H9 (cell line): ENCODE data around the gene RILPL1. TPM values are rescaled to one million over a fixed set of nuclear protein-coding genes. Genes with fewer than 3 reads are reported as not detected.

Source experiments
- DNase-seq: peaks from one replicate; pipeline ENCODE4 v3.0.0-alpha.2; 2017
- H2AFZ ChIP-seq: one replicate; pipeline ENCODE4 v1.6.1; 2013; ENCODE audit warnings: mild to moderate bottlenecking, low read length, control low read depth, moderate library complexity
- H2AK5ac ChIP-seq: 2 replicates; pipeline ENCODE4 v1.6.1; 2013; ENCODE audit warnings: low read length, control low read depth, mixed read lengths; ENCODE audit not compliant: insufficient read length
- H2BK120ac ChIP-seq: one replicate; pipeline ENCODE4 v1.6.1; 2013; ENCODE audit warnings: low read depth, mild to moderate bottlenecking, low read length, control low read depth, inconsistent platforms; ENCODE audit not compliant: poor library complexity, severe bottlenecking
- H2BK12ac ChIP-seq: 2 replicates; pipeline ENCODE4 v1.6.1; 2013; ENCODE audit warnings: low read length, control low read depth, mixed read lengths, low read depth; ENCODE audit not compliant: insufficient read length
- H2BK15ac ChIP-seq: 2 replicates; pipeline ENCODE4 v1.6.1; 2013; ENCODE audit warnings: low read depth, low read length, control low read depth
- H2BK20ac ChIP-seq: one replicate; pipeline ENCODE4 v1.6.1; 2013; ENCODE audit warnings: low read depth, mild to moderate bottlenecking, low read length, control low read depth, inconsistent platforms; ENCODE audit not compliant: poor library complexity, severe bottlenecking
- H2BK5ac ChIP-seq: 2 replicates; pipeline ENCODE4 v1.6.1; 2013; ENCODE audit warnings: low read length, control low read depth, mixed read lengths; ENCODE audit not compliant: insufficient read length
- H3K14ac ChIP-seq: 2 replicates; pipeline ENCODE4 v1.6.1; 2013; ENCODE audit warnings: low read length, control low read depth; ENCODE audit not compliant: insufficient read depth
- H3K18ac ChIP-seq: 2 replicates; pipeline ENCODE4 v1.6.1; 2013; ENCODE audit warnings: low read depth, mild to moderate bottlenecking, mixed read lengths, low read length, control low read depth; ENCODE audit not compliant: insufficient read length
- H3K23ac ChIP-seq: 2 replicates; pipeline ENCODE4 v1.6.1; 2013; ENCODE audit warnings: low read length, control low read depth, mixed read lengths, low read depth; ENCODE audit not compliant: insufficient read length
- H3K23me2 ChIP-seq: 2 replicates; pipeline ENCODE4 v1.6.1; 2013; ENCODE audit warnings: low read depth, mild to moderate bottlenecking, mixed read lengths, low read length, control low read depth; ENCODE audit not compliant: insufficient read length, poor library complexity, severe bottlenecking
- H3K27ac ChIP-seq: 2 replicates; pipeline ENCODE4 v1.5.1; 2013; ENCODE audit warnings: low read length, control low read depth, mixed read lengths, low read depth; ENCODE audit not compliant: insufficient read length
- H3K27me3 ChIP-seq: 2 replicates; pipeline ENCODE4 v1.6.1; 2013; ENCODE audit warnings: low read length, control low read depth, inconsistent platforms; ENCODE audit not compliant: insufficient read depth
- H3K4ac ChIP-seq: 2 replicates; pipeline ENCODE4 v1.6.1; 2013; ENCODE audit warnings: low read depth, mild to moderate bottlenecking, control low read depth, inconsistent platforms, low read length, moderate library complexity
- H3K4me1 ChIP-seq: 2 replicates; pipeline ENCODE4 v1.6.1; 2013; ENCODE audit warnings: low read length, control low read depth, inconsistent platforms; ENCODE audit not compliant: insufficient read depth
- H3K4me2 ChIP-seq: 2 replicates; pipeline ENCODE4 v1.6.1; 2013; ENCODE audit warnings: low read length, control low read depth, mixed read lengths; ENCODE audit not compliant: insufficient read length, insufficient read depth
- H3K56ac ChIP-seq: 2 replicates; pipeline ENCODE4 v1.6.1; 2013; ENCODE audit warnings: low read depth, mild to moderate bottlenecking, mixed read lengths, low read length, control low read depth; ENCODE audit not compliant: insufficient read length
- H3K79me1 ChIP-seq: 2 replicates; pipeline ENCODE4 v1.6.1; 2013; ENCODE audit warnings: low read depth, mild to moderate bottlenecking, moderate library complexity, low read length, control low read depth, inconsistent platforms; ENCODE audit not compliant: insufficient read depth, poor library complexity, severe bottlenecking
- H3K79me2 ChIP-seq: 2 replicates; pipeline ENCODE4 v1.6.1; 2013; ENCODE audit warnings: low read length, control low read depth, inconsistent platforms; ENCODE audit not compliant: insufficient read depth
- H3K9ac ChIP-seq: 2 replicates; pipeline ENCODE4 v1.6.1; 2013; ENCODE audit warnings: low read length, control low read depth, mixed read lengths; ENCODE audit not compliant: insufficient read length; ENCODE audit errors: extremely low read depth
- H3K9me3 ChIP-seq: one replicate; pipeline ENCODE4 v1.6.1; 2013; ENCODE audit warnings: low read depth, low read length, inconsistent platforms; ENCODE audit not compliant: control insufficient read depth
- H3T11ph ChIP-seq: one replicate; pipeline ENCODE4 v1.6.1; 2013; ENCODE audit warnings: mild to moderate bottlenecking, low read length, control low read depth, inconsistent platforms
- H4K20me1 ChIP-seq: one replicate; pipeline ENCODE4 v1.6.1; 2013; ENCODE audit not compliant: control insufficient read depth, insufficient read length, insufficient read depth
- H4K5ac ChIP-seq: 2 replicates; pipeline ENCODE4 v1.6.1; 2013; ENCODE audit warnings: low read depth, mild to moderate bottlenecking, mixed read lengths, low read length, control low read depth; ENCODE audit not compliant: insufficient read length
- H4K8ac ChIP-seq: replicated peaks from 2 replicates; pipeline ENCODE4 v1.6.1; 2013; ENCODE audit warnings: low read length, control low read depth, mixed read lengths, low read depth; ENCODE audit not compliant: insufficient read length
- H4K91ac ChIP-seq: 2 replicates; pipeline ENCODE4 v1.6.1; 2013; ENCODE audit warnings: low read depth, mild to moderate bottlenecking, moderate library complexity, mixed read lengths, low read length, control low read depth; ENCODE audit not compliant: insufficient read length
- H3K27ac Mint-ChIP-seq, 3 experiments: 2 replicates in 2 of 3; 3 replicates in 1 of 3; pipeline ENCODE4 v1.8.0; 2020 to 2021; ENCODE audit warnings: mixed read lengths in 3 of 3, mild to moderate bottlenecking in 1 of 3, moderate library complexity in 1 of 3
- H3K27me3 Mint-ChIP-seq: 2 replicates; pipeline ENCODE4 v1.8.0; 2021; ENCODE audit warnings: low read depth, mild to moderate bottlenecking, moderate library complexity, mixed read lengths
- H3K36me3 Mint-ChIP-seq, 3 experiments: 2 replicates in 2 of 3; 3 replicates in 1 of 3; pipeline ENCODE4 v1.8.0; 2020 to 2021; ENCODE audit warnings: low read depth in 3 of 3, mixed read lengths in 3 of 3; ENCODE audit not compliant: insufficient read depth in 1 of 3
- H3K4me1 Mint-ChIP-seq, 2 experiments: 2 replicates each; pipeline ENCODE4 v1.8.0; 2020; ENCODE audit warnings: mixed read lengths in 2 of 2
- H3K4me3 Mint-ChIP-seq, 2 experiments: 2 replicates in 1 of 2; 3 replicates in 1 of 2; pipeline ENCODE4 v1.8.0; 2020 to 2021; ENCODE audit warnings: mild to moderate bottlenecking in 2 of 2, mixed read lengths in 2 of 2, moderate library complexity in 1 of 2
- H3K9me3 Mint-ChIP-seq, 2 experiments: 2 replicates in 1 of 2; 3 replicates in 1 of 2; pipeline ENCODE4 v1.8.0; 2020; ENCODE audit warnings: mild to moderate bottlenecking in 2 of 2, mixed read lengths in 2 of 2, moderate library complexity in 1 of 2
- WGBS: extraction: QIAGEN DNeasy Blood & Tissue Kit; methylation state at CpG from one replicate; pipeline ENCODE4 v1.1.7; 2013; ENCODE audit warnings: missing lambda C conversion rate, low lambda C conversion rate, mixed read lengths; ENCODE audit not compliant: insufficient read length; ENCODE audit errors: extremely low coverage; 5-methylcytosine and 5-hydroxymethylcytosine counted together
- total RNA-seq: library from RNA; stranded (reverse); gene quantifications from 2 replicates; pipeline ENCODE4 v1.2.1, GENCODE V29; 2021
- TF ChIP-seq, protein P1 (sequence below): fragments of 200-600 bp; sonication (generic); conservative IDR thresholded peaks from 3 replicates; pipeline ENCODE4 v1.8.0; 2021; ENCODE audit warnings: antibody characterized with exemption, mild to moderate bottlenecking

The RILPL1 gene
- total RNA-seq, 1 experiment from 2014 or later: 8.1 TPM

DNA sequence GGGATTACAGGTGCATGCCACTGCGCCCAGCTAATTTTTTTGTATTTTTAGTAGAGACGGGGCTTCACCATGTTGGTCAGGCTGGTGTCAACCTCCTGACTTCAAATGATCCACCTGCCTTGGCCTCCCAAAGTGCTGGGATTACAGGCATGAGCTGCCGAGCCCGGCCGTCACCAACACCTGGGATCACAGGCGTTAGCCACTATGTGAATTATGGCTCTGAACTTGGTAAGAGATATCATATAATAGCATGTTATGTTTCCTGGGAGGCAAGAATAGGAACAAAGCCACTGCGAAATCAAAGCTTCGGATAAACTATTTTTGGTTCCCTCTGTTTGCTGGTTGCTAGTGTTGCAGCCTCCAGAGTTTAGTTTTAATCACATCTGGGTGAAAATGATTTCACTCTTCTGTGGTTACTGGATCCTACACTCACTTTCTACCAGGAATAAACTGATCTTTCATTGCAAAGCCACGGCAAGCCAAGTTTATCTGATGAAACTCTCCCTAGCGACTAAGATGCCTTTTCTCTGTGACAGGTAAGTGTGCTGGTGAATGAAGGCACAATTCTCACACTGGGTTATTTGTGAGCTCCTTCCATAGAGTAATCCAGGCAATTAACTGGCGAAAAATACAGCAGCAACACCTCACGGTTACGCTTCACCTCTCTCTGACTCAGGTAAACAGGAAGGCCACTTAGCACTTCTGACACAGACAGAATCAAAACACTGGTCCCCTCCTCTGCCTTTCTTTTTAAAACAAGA lies 58.9 kb downstream of the RILPL1 start:
- no peaks in the 10 kb centered on the region for H3K27me3 Mint-ChIP-seq
- no CpG with 5 or more reads among the region's 13 CpGs for WGBS
- Histone ChIP-seq H2BK12ac (no peak overlapping the region), H2AK5ac (no peak overlapping the region), H2BK15ac (no peak overlapping the region), H3K9me3 (no peaks in the 10 kb centered on the region), H3K27ac (no peak overlapping the region), H4K20me1 (no peaks in the 10 kb centered on the region), H2BK120ac (no peak overlapping the region), H3K18ac (no peak overlapping the region), H3K23ac (no peak overlapping the region), H3K4me1 (no peaks in the 10 kb centered on the region), H2AFZ (no peak overlapping the region), H3K79me1 (no peaks in the 10 kb centered on the region), H4K91ac (no peak overlapping the region), H3K4ac (no peak overlapping the region), H2BK20ac (no peak overlapping the region), H3K14ac (no peak overlapping the region), H3K23me2 (no peaks in the 10 kb centered on the region), H3K27me3 (no peaks in the 10 kb centered on the region), H3T11ph (no peak overlapping the region), H3K56ac (no peak overlapping the region), H2BK5ac (no peak overlapping the region), H3K4me2 (no peak overlapping the region), H4K5ac (no peak overlapping the region), H4K8ac (no peak overlapping the region), H3K79me2 (no peaks in the 10 kb centered on the region), H3K9ac (no peak overlapping the region)
- TF ChIP-seq, protein P1, sequence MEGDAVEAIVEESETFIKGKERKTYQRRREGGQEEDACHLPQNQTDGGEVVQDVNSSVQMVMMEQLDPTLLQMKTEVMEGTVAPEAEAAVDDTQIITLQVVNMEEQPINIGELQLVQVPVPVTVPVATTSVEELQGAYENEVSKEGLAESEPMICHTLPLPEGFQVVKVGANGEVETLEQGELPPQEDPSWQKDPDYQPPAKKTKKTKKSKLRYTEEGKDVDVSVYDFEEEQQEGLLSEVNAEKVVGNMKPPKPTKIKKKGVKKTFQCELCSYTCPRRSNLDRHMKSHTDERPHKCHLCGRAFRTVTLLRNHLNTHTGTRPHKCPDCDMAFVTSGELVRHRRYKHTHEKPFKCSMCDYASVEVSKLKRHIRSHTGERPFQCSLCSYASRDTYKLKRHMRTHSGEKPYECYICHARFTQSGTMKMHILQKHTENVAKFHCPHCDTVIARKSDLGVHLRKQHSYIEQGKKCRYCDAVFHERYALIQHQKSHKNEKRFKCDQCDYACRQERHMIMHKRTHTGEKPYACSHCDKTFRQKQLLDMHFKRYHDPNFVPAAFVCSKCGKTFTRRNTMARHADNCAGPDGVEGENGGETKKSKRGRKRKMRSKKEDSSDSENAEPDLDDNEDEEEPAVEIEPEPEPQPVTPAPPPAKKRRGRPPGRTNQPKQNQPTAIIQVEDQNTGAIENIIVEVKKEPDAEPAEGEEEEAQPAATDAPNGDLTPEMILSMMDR: no peak
- no peaks in the 10 kb centered on the region for H3K9me3 Mint-ChIP-seq
- no peak for DNase-seq
- H3K4me1 Mint-ChIP-seq: no peaks in the 10 kb centered on the region
- peaks cover 2 to 21% (median 21%) of the 10 kb centered on the region in 3 experiments; a peak in 5 of 7 replicates for H3K36me3 Mint-ChIP-seq
- H3K4me3 Mint-ChIP-seq: no peak overlapping the region
- H3K27ac Mint-ChIP-seq: peak overlapping the region in 2 of 3 experiments; percentile 19 to 94; a peak in 3 of 7 replicates
